A549 (cell line): ENCODE measurements around the gene ATP5F1C. TPM values are rescaled to one million over a fixed set of nuclear protein-coding genes. Genes with fewer than 3 reads are reported as not detected.

Source experiments
- ATAC-seq, 2 experiments: fragments of 200-7000 bp in 1 of 2; fragments of >200 bp in 1 of 2; cut with Nextera tagmentation in 1 of 2; cut with Tn5 transposase in 1 of 2; 3 replicates each; pipeline versions ENCODE4 v1.8.0 to v1.9.1; 2018 to 2020; ENCODE audit warnings: mild to moderate bottlenecking in 1 of 2, moderate library complexity in 1 of 2
- CTCF ChIA-PET: fragments of 300-600 bp; sonication (Branson Sonifier 250); formaldehyde crosslinking; extraction: SDS; loops from one replicate; lab custom pipeline; 2021; ENCODE audit warnings: antibody characterized with exemption, inconsistent platforms; lab: Yijun Ruan, JAX
- POLR2A ChIA-PET: fragments of 350-600 bp; formaldehyde crosslinking; extraction: SDS; loops from one replicate; lab custom pipeline; 2021; ENCODE audit warnings: antibody characterized with exemption, inconsistent platforms; lab: Yijun Ruan, JAX
- DNase-seq, 2 experiments: peaks; one replicate each; pipeline versions ENCODE4 v3.0.0 to v3.0.0-alpha.2; 2011 to 2016; ENCODE audit warnings: low read depth in 1 of 2, low spot score in 1 of 2
- FAIRE-seq: peaks from 2 replicates; lab custom pipeline; 2011; peaks lifted over from hg19 to GRCh38; lab: Jason Lieb, UNC
- H3K27ac ChIP-seq, 2 experiments: fragments of >200 bp; sonication (Bioruptor Twin); formaldehyde crosslinking; 3 replicates each; pipeline ENCODE4 v1.5.1; 2016 to 2017
- H3K4me1 ChIP-seq: fragments of >200 bp; sonication (Bioruptor Twin); formaldehyde crosslinking; 3 replicates; pipeline ENCODE4 v1.6.1; 2016
- H3K4me2 ChIP-seq: fragments of >200 bp; sonication (Bioruptor Twin); formaldehyde crosslinking; 3 replicates; pipeline ENCODE4 v1.6.1; 2016
- H3K4me3 ChIP-seq: fragments of >200 bp; sonication (Bioruptor Twin); formaldehyde crosslinking; 3 replicates; pipeline ENCODE4 v1.5.1; 2016
- H3K9me3 ChIP-seq: fragments of >200 bp; sonication (Bioruptor Twin); formaldehyde crosslinking; 3 replicates; pipeline ENCODE4 v1.6.1; 2016
- CBX2 ChIP-seq: fragments of 200-600 bp; sonication (generic); IDR thresholded peaks from 2 replicates; pipeline ENCODE4 v1.6.1; 2016; ENCODE audit warnings: low read depth, mild to moderate bottlenecking, borderline replicate concordance
- CBX8 ChIP-seq: fragments of 200-600 bp; sonication (generic); IDR thresholded peaks from 2 replicates; pipeline ENCODE4 v1.6.1; 2016
- CEBPB ChIP-seq, 2 experiments: fragments of >200 bp in 1 of 2; sonication (Bioruptor Twin) in 1 of 2; formaldehyde crosslinking in 1 of 2; IDR thresholded peaks; 2 replicates each; pipeline ENCODE4 v1.6.1; 2012 to 2016
- FOSB ChIP-seq: fragments of 250-450 bp; sonication (Bioruptor Pico); IDR thresholded peaks from 2 replicates; pipeline ENCODE4 v1.5.0; 2020; ENCODE audit warnings: mild to moderate bottlenecking, moderate library complexity
- FOSL2 ChIP-seq, 2 experiments: fragments of 450-650 bp in 1 of 2; fragments of >200 bp in 1 of 2; sonication (Bioruptor Twin) in 1 of 2; formaldehyde crosslinking; IDR thresholded peaks; 2 replicates each; pipeline versions ENCODE4 v1.5.0 to v1.6.1; 2016 to 2020; ENCODE audit warnings: mild to moderate bottlenecking in 1 of 2, moderate library complexity in 1 of 2
- HDAC2 ChIP-seq: fragments of 200-600 bp; sonication (generic); IDR thresholded peaks from 2 replicates; pipeline ENCODE4 v1.6.1; 2016
- HEYL ChIP-seq: fragments of 250-450 bp; sonication (Bioruptor Pico); IDR thresholded peaks from 2 replicates; pipeline ENCODE4 v1.8.0; 2021; ENCODE audit warnings: mild to moderate bottlenecking, moderate library complexity
- HOXB13 ChIP-seq: fragments of 250-450 bp; sonication (Bioruptor Pico); IDR thresholded peaks from 2 replicates; pipeline ENCODE4 v1.5.0; 2020; ENCODE audit warnings: low read depth, mild to moderate bottlenecking, moderate library complexity
- JUN ChIP-seq, 2 experiments: fragments of >200 bp; sonication (Bioruptor Twin); formaldehyde crosslinking; IDR thresholded peaks; 2 replicates in 1 of 2; 3 replicates in 1 of 2; pipeline ENCODE4 v1.6.1; 2016 to 2017
- KDM1A ChIP-seq: fragments of 200-600 bp; sonication (generic); IDR thresholded peaks from 2 replicates; pipeline ENCODE4 v1.6.1; 2016; ENCODE audit warnings: low read depth, mild to moderate bottlenecking
- NFE2L2 ChIP-seq: fragments of 150-350 bp; conservative IDR thresholded peaks from 2 replicates; pipeline ENCODE4 v1.6.1; 2014; ENCODE audit warnings: low read length
- PHF8 ChIP-seq: fragments of 200-600 bp; sonication (generic); IDR thresholded peaks from 2 replicates; pipeline ENCODE4 v1.6.1; 2016; ENCODE audit warnings: low read depth, mild to moderate bottlenecking, antibody characterized with exemption, moderate library complexity, borderline replicate concordance
- POLR2A ChIP-seq: IDR thresholded peaks from 2 replicates; pipeline ENCODE4 v1.6.1; 2012; ENCODE audit warnings: mild to moderate bottlenecking, low read length
- POLR2AphosphoS2 ChIP-seq: conservative IDR thresholded peaks from 2 replicates; pipeline ENCODE4 v1.6.1; 2012; ENCODE audit warnings: low read length, improper control_type of control experiment, inconsistent platforms
- RAD21 ChIP-seq, 2 experiments: fragments of >200 bp in 1 of 2; sonication (Bioruptor Twin) in 1 of 2; formaldehyde crosslinking in 1 of 2; IDR thresholded peaks in 1 of 2; conservative IDR thresholded peaks in 1 of 2; 2 replicates in 1 of 2; 3 replicates in 1 of 2; pipeline ENCODE4 v1.6.1; 2012 to 2018; ENCODE audit warnings: inconsistent platforms in 1 of 2
- RCOR1 ChIP-seq: fragments of 150-350 bp; IDR thresholded peaks from 2 replicates; pipeline ENCODE4 v1.6.1; 2014; ENCODE audit warnings: antibody characterized with exemption, low read length, low read depth
- RNF2 ChIP-seq: fragments of 200-600 bp; sonication (generic); IDR thresholded peaks from 2 replicates; pipeline ENCODE4 v1.6.1; 2016; ENCODE audit warnings: low read depth, mild to moderate bottlenecking, antibody characterized with exemption, moderate library complexity, borderline replicate concordance
- SMC3 ChIP-seq: fragments of >200 bp; sonication (Bioruptor Twin); formaldehyde crosslinking; IDR thresholded peaks from 3 replicates; pipeline ENCODE4 v1.6.1; 2018; ENCODE audit warnings: inconsistent platforms
- SREBF2 ChIP-seq: fragments of 450-650 bp; IDR thresholded peaks from 2 replicates; pipeline ENCODE4 v1.6.1; 2014; ENCODE audit warnings: mild to moderate bottlenecking, moderate library complexity
- TFCP2L1 ChIP-seq: fragments of 250-450 bp; sonication (Bioruptor Pico); IDR thresholded peaks from 2 replicates; pipeline ENCODE4 v1.5.0; 2021; ENCODE audit warnings: mild to moderate bottlenecking
- WGBS: methylation state at CpG from one replicate; pipeline ENCODE4 v1.1.6; 2017; ENCODE audit errors: missing lambda C conversion rate; 5-methylcytosine and 5-hydroxymethylcytosine counted together
- polyA plus RNA-seq, 4 experiments: library from polyadenylated mRNA; depleted of rRNA in 3 of 4; stranded (reverse); fragments of >200 nt; fragmentation: RNase III in 1 of 4; extraction: RNeasy Plus Mini Kit Qiagen cat#74134 plus additional on column Dnase treatment in 1 of 4; gene quantifications; 2 replicates in 3 of 4; 3 replicates in 1 of 4; pipeline ENCODE4 v1.2.3, GENCODE V29; 2011 to 2017
- TF ChIP-seq, protein P1 (sequence below): fragments of 150-350 bp; IDR thresholded peaks from 2 replicates; pipeline ENCODE4 v1.6.1; 2014; ENCODE audit warnings: low read depth, mild to moderate bottlenecking, low read length
- TF ChIP-seq, protein P2 (sequence below): fragments of 250-450 bp; sonication (Bioruptor Pico); IDR thresholded peaks from 2 replicates; pipeline ENCODE4 v1.5.0; 2020; ENCODE audit warnings: low read depth, mild to moderate bottlenecking, moderate library complexity
- TF ChIP-seq, protein P3 (sequence below): fragments of 250-450 bp; sonication (Bioruptor Pico); IDR thresholded peaks from 2 replicates; pipeline ENCODE4 v1.5.0; 2021; ENCODE audit warnings: mild to moderate bottlenecking, moderate library complexity, borderline replicate concordance

Gene ATP5F1C
- polyA plus RNA-seq, 2 of the 4 experiments (the other 2 are of a cell fraction): 447 to 532 TPM

DNA sequence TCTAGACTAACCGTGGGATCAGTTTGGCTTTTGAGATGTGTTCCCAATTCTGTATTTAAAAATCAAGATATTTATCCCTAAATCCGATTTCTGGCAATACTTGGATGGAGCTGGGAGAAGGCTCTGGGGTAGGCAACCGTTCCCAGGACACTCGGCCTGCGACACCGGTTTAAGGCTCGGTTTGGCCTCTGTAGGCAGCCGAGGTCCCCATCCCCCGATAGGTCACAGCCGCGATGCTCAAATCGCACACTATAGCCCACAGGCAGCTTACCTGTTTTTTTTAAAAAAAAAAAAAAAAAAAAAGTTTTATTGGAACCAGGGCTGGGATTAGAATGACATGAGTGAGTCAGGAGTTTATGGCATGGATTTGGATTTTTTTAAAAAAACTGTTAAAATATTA lies 29.6 kb downstream of the ATP5F1C start:
- CTCF ChIA-PET: interaction anchor here (0.6 to 3.9 kb wide), 7 partner anchors 8 to 1391 kb away, joined by 5 to 17 read pairs (median 8); no protein-coding TSS in a partner anchor
- no peak for DNase-seq
- Histone ChIP-seq H3K4me1 (peaks cover 12% of the 10 kb centered on the region; the same call in 2 of the 3 replicates), H3K27ac (peak overlapping the region; percentile 78 to 93), H3K4me3 (peak overlapping the region; percentile 84), H3K4me2 (peak overlapping the region; percentile 93), H3K9me3 (no peaks in the 10 kb centered on the region)
- WGBS: 29% methylated on average over 11 of the region's 12 CpGs
- FAIRE-seq: no peak
- POLR2A ChIA-PET: interaction anchor here (0.6 to 2.7 kb wide), 8 partner anchors 8 to 548 kb away, joined by 3 to 30 read pairs (median 5); partner anchors contain the start of genes ATP5F1C and KIN
- TF ChIP-seq FOSB (CRISPR knock-in tag) (no peak), RCOR1 (no peak), KDM1A (no peak), RAD21 (conservative IDR thresholded peaks at IDR 0.05 in 1 of 2, IDR thresholded peaks at IDR 0.05 in 1 of 2) (no peak), HDAC2 (no peak), POLR2AphosphoS2 (no peak), CBX2 (no peak), FOSL2 (IDR thresholded peaks at IDR 0.05) (no peak), FOSL2 (CRISPR knock-in tag; IDR thresholded peaks at IDR 0.05) (no peak), RNF2 (no peak), POLR2A (no peak), SMC3 (no peak), CBX8 (no peak), JUN (IDR thresholded peaks at IDR 0.05) (no peak), TFCP2L1 (CRISPR knock-in tag) (no peak), SREBF2 (no peak), HEYL (CRISPR knock-in tag) (no peak)
- TF ChIP-seq, protein P1, sequence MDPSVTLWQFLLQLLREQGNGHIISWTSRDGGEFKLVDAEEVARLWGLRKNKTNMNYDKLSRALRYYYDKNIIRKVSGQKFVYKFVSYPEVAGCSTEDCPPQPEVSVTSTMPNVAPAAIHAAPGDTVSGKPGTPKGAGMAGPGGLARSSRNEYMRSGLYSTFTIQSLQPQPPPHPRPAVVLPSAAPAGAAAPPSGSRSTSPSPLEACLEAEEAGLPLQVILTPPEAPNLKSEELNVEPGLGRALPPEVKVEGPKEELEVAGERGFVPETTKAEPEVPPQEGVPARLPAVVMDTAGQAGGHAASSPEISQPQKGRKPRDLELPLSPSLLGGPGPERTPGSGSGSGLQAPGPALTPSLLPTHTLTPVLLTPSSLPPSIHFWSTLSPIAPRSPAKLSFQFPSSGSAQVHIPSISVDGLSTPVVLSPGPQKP: no peak
- TF ChIP-seq, protein P2, sequence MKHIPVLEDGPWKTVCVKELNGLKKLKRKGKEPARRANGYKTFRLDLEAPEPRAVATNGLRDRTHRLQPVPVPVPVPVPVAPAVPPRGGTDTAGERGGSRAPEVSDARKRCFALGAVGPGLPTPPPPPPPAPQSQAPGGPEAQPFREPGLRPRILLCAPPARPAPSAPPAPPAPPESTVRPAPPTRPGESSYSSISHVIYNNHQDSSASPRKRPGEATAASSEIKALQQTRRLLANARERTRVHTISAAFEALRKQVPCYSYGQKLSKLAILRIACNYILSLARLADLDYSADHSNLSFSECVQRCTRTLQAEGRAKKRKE (CRISPR knock-in tag): no peak
- ATAC-seq: no peak

DNA sequence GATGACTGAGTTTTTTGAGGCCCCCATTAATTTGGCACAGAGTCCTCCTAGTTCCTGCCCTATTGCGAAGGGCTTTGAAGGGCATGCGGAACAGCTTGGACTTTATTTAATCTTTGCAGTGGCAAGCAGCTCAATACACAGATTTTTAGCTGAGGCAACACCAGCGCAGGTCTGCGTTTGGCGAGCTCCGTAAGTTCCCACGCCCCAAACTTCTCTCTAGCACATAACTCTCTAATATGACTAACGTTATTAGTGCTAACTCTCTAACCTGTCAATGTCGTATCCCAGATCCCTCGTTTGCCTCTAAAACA lies 30.0 kb downstream of the ATP5F1C start:
- Histone ChIP-seq H3K4me2 (peak overlapping the region; percentile 93), H3K9me3 (no peaks in the 10 kb centered on the region), H3K27ac (peak overlapping the region; percentile 78 to 93)
- DNase-seq (no peak), FAIRE-seq (no peak), ATAC-seq (peak; percentile 38 to 53; a peak in 4 of 6 replicates)
- ChIA-PET CTCF (interaction anchor here (1.2 to 3.9 kb wide), 6 partner anchors 9 to 1391 kb away, joined by 4 to 17 read pairs (median 8); no protein-coding TSS in a partner anchor), POLR2A (interaction anchor here (0.6 to 2.7 kb wide), 8 partner anchors 9 to 547 kb away, joined by 3 to 30 read pairs (median 5); partner anchors contain the start of genes ATP5F1C and KIN)
- under 1% methylated on average over 10 of the region's 10 CpGs for WGBS
- TF ChIP-seq, protein P3, sequence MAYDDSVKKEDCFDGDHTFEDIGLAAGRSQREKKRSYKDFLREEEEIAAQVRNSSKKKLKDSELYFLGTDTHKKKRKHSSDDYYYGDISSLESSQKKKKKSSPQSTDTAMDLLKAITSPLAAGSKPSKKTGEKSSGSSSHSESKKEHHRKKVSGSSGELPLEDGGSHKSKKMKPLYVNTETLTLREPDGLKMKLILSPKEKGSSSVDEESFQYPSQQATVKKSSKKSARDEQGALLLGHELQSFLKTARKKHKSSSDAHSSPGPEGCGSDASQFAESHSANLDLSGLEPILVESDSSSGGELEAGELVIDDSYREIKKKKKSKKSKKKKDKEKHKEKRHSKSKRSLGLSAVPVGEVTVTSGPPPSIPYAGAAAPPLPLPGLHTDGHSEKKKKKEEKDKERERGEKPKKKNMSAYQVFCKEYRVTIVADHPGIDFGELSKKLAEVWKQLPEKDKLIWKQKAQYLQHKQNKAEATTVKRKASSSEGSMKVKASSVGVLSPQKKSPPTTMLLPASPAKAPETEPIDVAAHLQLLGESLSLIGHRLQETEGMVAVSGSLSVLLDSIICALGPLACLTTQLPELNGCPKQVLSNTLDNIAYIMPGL (CRISPR knock-in tag): no peak
- peak; percentile 89 for TF ChIP-seq PHF8
- TF ChIP-seq POLR2AphosphoS2: no peak
- TF ChIP-seq HOXB13 (CRISPR knock-in tag): no peak
- no peak for TF ChIP-seq NFE2L2
- no peak for TF ChIP-seq CEBPB (IDR thresholded peaks at IDR 0.05)
- TF ChIP-seq RNF2: no peak
- TF ChIP-seq, all 56 proteins: peak for 1
- peaks cover 12% of the 10 kb centered on the region; the same call in 2 of the 3 replicates for H3K4me1 ChIP-seq
- peak overlapping the region; percentile 84 for H3K4me3 ChIP-seq
